ENCODE measurements around the gene PRSS33. TPM values are rescaled to one million over a fixed set of nuclear protein-coding genes. Genes with fewer than 3 reads are reported as not detected.

The PRSS33 gene
- total RNA-seq (not detected), polyA plus RNA-seq (not detected)
- long read RNA-seq, donor 1: 0 reads
- long read RNA-seq, donor 2: 0 reads
- long read RNA-seq, donor 3: 0 reads
- long read RNA-seq, donor 4: 0 reads
- long read RNA-seq, donor 5: 0 reads
- long read RNA-seq, donor 6: 0 reads
- long read RNA-seq, donor 7: 0 reads
- long read RNA-seq, donor 8: 0 reads
- long read RNA-seq, donor 9: 0 reads
- long read RNA-seq, donor 10: 0 reads

DNA sequence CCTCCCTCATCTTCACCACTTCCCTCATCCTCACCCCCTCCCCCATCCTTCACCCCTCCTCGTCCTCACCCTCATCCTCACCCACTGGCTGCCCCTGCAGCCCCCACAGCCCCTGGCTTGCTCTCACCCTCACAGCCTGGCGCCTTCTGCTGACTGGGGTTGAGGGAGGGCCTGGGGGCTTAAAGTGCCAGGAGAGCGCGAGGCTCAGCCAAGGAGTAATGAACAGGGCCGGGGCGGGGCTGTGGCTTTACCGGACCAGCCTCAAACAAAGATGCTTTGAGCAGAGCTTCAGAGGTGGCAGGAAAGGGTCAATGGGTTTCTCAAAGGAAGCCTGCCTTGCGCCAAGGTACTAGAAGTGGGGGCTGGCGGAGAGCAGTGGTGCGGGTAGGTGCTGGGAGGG lies at the start of gene PRSS33:
Gene PRSS33 (minus strand): TSS at position 155 of the 400 bp plus-strand sequence. CDS start 1,013 bp downstream, outside the sequence.
- Histone ChIP-seq H3K4me1 (peaks cover 12 to 25% (median 15%) of the 10 kb centered on the region in 4 donors), H3K9me3 (no peaks in the 10 kb centered on the region), H3K4me3 (no peak within 1 kb of the TSS), H3K27me3 (peaks cover 10 to 83% (median 33%) of the 10 kb centered on the region in 3 donors), H3K36me3 (no peaks in the 10 kb centered on the region), H3K27ac (no peak within 1 kb of the TSS)
- TF ChIP-seq POLR2AphosphoS5 (IDR thresholded peaks at IDR 0.05) (no peak), POLR2A (IDR thresholded peaks at IDR 0.05) (no peak), EP300 (IDR thresholded peaks at IDR 0.05) (no peak)
- TF ChIP-seq, protein P1, sequence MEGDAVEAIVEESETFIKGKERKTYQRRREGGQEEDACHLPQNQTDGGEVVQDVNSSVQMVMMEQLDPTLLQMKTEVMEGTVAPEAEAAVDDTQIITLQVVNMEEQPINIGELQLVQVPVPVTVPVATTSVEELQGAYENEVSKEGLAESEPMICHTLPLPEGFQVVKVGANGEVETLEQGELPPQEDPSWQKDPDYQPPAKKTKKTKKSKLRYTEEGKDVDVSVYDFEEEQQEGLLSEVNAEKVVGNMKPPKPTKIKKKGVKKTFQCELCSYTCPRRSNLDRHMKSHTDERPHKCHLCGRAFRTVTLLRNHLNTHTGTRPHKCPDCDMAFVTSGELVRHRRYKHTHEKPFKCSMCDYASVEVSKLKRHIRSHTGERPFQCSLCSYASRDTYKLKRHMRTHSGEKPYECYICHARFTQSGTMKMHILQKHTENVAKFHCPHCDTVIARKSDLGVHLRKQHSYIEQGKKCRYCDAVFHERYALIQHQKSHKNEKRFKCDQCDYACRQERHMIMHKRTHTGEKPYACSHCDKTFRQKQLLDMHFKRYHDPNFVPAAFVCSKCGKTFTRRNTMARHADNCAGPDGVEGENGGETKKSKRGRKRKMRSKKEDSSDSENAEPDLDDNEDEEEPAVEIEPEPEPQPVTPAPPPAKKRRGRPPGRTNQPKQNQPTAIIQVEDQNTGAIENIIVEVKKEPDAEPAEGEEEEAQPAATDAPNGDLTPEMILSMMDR (IDR thresholded peaks at IDR 0.05): no peak
- DNase-seq: peak in 1 of 2 donors; percentile 6
- 16 to 28% (median 20%) methylated on average over 10 of the region's 10 CpGs for WGBS, 5 donors
- intact Hi-C loops (cut with DNase I; ENCODE audit: low total_unique reads): loop anchor here (10.0 kb wide), 1 partner anchor 77 kb away; no protein-coding TSS in a partner anchor

DNA sequence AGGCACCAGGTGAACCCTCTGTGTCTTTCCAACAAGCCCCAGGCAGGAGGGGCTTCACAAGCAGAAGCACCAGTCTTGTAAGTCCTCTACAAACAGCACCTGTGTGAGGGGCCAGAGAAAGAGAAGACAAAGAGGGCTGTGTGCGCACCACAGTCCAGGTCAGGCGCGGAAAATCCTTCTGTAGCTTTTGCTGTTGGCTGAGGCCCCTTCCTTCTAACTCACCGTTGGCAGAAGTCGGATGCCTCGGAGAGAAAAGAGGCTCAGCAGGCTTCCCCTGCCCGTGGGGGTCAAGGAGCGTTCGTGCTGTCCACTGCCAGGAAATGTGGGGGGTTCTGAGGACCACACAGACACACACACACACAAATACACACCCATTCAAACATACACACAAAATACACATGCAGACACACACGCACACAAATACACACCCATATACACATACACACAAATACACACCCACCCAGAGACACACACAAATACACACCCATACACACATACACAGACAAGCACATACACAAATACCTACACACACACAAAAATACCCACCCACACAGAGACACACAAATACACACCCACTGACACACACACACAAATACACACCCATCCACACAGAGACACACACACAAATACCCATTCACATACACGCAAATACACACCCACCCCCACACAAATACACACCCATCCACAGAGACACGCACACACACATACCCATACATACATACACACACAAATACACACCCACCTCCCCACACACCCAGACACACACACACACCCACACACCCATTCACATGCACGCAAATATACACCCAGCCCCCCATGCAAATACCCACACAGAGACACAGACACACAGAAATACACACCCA lies 49.5 kb upstream of the PRSS33 start:
- H3K9me3 ChIP-seq: no peaks in the 10 kb centered on the region
- H3K27me3 ChIP-seq: peaks cover 0 to 65% (median 0%) of the 10 kb centered on the region in 3 donors
- peaks cover 17 to 24% (median 21%) of the 10 kb centered on the region in 4 donors for H3K4me1 ChIP-seq
- WGBS, 5 donors: 63 to 69% (median 66%) methylated on average over 13 of the region's 13 CpGs
- intact Hi-C loops (cut with DNase I; ENCODE audit: low total_unique reads): no loop called here
- TF ChIP-seq POLR2A (IDR thresholded peaks at IDR 0.05) (no peak), POLR2AphosphoS5 (IDR thresholded peaks at IDR 0.05) (no peak), EP300 (IDR thresholded peaks at IDR 0.05) (no peak)
- TF ChIP-seq, protein P1 (IDR thresholded peaks at IDR 0.05): no peak
- no peak overlapping the region for H3K4me3 ChIP-seq
- peak overlapping the region in 4 of 5 donors; percentile 78 to 90 (median 83) for H3K27ac ChIP-seq
- H3K36me3 ChIP-seq: no peaks in the 10 kb centered on the region
- DNase-seq: no peak

DNA sequence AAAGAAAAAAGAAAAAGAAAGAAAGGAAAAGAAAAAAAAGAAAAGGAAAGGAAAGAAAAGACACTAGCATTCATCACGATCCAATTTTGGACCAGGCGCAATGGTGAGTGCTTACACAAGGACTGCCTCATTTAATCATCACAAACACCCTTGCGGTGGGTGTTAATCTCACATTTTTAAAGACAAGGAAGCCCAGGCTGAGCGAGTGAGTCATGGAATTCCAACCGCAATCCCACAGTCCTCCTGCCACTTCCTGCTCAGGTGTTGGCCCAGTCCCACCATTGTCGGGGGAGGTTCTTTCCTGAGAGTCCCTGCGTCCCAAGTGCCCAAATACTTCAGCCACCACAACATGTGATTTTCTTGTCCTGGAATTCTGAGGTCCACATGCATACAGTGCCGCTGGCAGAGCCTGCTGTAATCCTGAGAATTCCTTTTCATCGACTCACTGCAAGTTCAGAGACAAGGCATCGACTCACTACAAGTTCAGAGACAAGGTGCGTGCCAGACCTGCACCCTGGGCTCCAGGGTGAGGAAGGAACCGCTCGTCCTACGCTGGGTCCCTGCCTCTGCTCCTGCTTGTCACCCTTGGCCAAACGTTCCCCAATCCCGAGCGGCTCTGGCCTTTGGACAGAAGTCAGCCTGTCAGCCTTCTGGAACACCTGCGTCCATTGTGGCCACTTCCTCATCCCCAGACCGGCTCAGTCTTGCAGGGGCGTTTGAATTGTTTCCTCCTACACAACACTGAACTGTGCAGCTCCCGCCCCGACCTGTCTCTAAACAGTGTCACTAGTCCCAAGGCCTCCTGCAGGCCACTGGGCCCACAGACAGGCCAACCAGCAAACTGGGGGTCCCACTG lies 48.5 kb upstream of the PRSS33 start:
- peak; percentile 82 to 84 for DNase-seq
- H3K9me3 ChIP-seq: no peaks in the 10 kb centered on the region
- peak overlapping the region; percentile 57 to 90 (median 82) for H3K27ac ChIP-seq
- intact Hi-C loops (cut with DNase I; ENCODE audit: low total_unique reads): no loop called here
- H3K36me3 ChIP-seq: no peaks in the 10 kb centered on the region
- WGBS, 5 donors: 21 to 38% (median 30%) methylated on average over 19 to 22 of the region's 22 CpGs
- peaks cover 0 to 65% (median 0%) of the 10 kb centered on the region in 3 donors for H3K27me3 ChIP-seq
- H3K4me3 ChIP-seq: no peak overlapping the region
- peaks cover 12 to 18% (median 14%) of the 10 kb centered on the region in 4 donors for H3K4me1 ChIP-seq
- peak in 2 of 3 donors; percentile 82 to 86 for TF ChIP-seq POLR2AphosphoS5 (IDR thresholded peaks at IDR 0.05)
- TF ChIP-seq EP300 (IDR thresholded peaks at IDR 0.05): no peak

- peak overlapping the region; percentile 57 to 90 (median 75) for H3K27ac ChIP-seq
- H3K9me3 ChIP-seq: no peaks in the 10 kb centered on the region
- WGBS, 5 donors: 73 to 95% (median 91%) methylated on average over 3 of the region's 3 CpGs
- intact Hi-C loops (cut with DNase I; ENCODE audit: low total_unique reads): no loop called here
- TF ChIP-seq, protein P1 (IDR thresholded peaks at IDR 0.05): no peak
- TF ChIP-seq EP300 (IDR thresholded peaks at IDR 0.05) (no peak), POLR2A (IDR thresholded peaks at IDR 0.05) (no peak), POLR2AphosphoS5 (IDR thresholded peaks at IDR 0.05) (no peak)
- H3K36me3 ChIP-seq: no peaks in the 10 kb centered on the region
- H3K27me3 ChIP-seq: peaks cover 0 to 65% (median 0%) of the 10 kb centered on the region in 3 donors
- no peak for DNase-seq
- H3K4me3 ChIP-seq: no peak overlapping the region
- H3K4me1 ChIP-seq: peaks cover 15 to 26% (median 22%) of the 10 kb centered on the region in 4 donors
These were observed 47.6 kb upstream of the PRSS33 start for GRCh38 chr16:2834968-2835367.
